T-helper 2 cell treated with Interferon-gamma antibody and Interleukin-4, amounts not matched to agents 5 μg/mL and 100 μg/mL, for 36 hours (primary cell): ENCODE data around the gene PRKD2.
A peak's percentile ranks its signal among the peaks of the same experiment; 100 is the strongest.

ENCODE experiments used
- DNase-seq: peaks from one replicate; pipeline ENCODE4 v3.0.0; 2021; ENCODE audit warnings: low spot score
- H3K27ac Mint-ChIP-seq: one replicate; pipeline ENCODE4 v1.8.0; 2021; ENCODE audit warnings: mild to moderate bottlenecking, mixed read lengths
- H3K27me3 Mint-ChIP-seq: one replicate; pipeline ENCODE4 v1.8.0; 2021; ENCODE audit warnings: low read depth, mixed read lengths
- H3K36me3 Mint-ChIP-seq: one replicate; pipeline ENCODE4 v1.8.0; 2021; ENCODE audit warnings: low read depth, mixed read lengths
- H3K4me1 Mint-ChIP-seq: one replicate; pipeline ENCODE4 v1.8.0; 2021; ENCODE audit warnings: low read depth, mixed read lengths
- H3K4me3 Mint-ChIP-seq: one replicate; pipeline ENCODE4 v1.8.0; 2022; ENCODE audit warnings: mild to moderate bottlenecking, moderate library complexity, mixed read lengths
- H3K9me3 Mint-ChIP-seq: one replicate; pipeline ENCODE4 v1.8.0; 2021; ENCODE audit warnings: mixed read lengths

PRKD2 gene

GRCh38 chr19:46732966-46733689 is 16.2 kb upstream of the PRKD2 start:
- Mint-ChIP-seq H3K4me1 (peaks cover 11% of the 10 kb centered on the region), H3K4me3 (no peak overlapping the region), H3K27me3 (no peaks in the 10 kb centered on the region), H3K36me3 (peaks cover 40% of the 10 kb centered on the region), H3K9me3 (no peaks in the 10 kb centered on the region), H3K27ac (no peak overlapping the region)
- DNase-seq = no peak

GRCh38 chr19:46732172-46732938 is 15.4 kb upstream of the PRKD2 start:
- peaks cover 34% of the 10 kb centered on the region for H3K36me3 Mint-ChIP-seq
- H3K4me1 Mint-ChIP-seq = peaks cover 11% of the 10 kb centered on the region
- H3K4me3 Mint-ChIP-seq = no peak overlapping the region
- no peak overlapping the region for H3K27ac Mint-ChIP-seq
- H3K9me3 Mint-ChIP-seq = no peaks in the 10 kb centered on the region
- H3K27me3 Mint-ChIP-seq = no peaks in the 10 kb centered on the region
- no peak for DNase-seq

GRCh38 chr19:46731584-46731983 is 14.7 kb upstream of the PRKD2 start:
- no peak for DNase-seq
- H3K36me3 Mint-ChIP-seq = peaks cover 36% of the 10 kb centered on the region
- peaks cover 11% of the 10 kb centered on the region for H3K4me1 Mint-ChIP-seq
- H3K27ac Mint-ChIP-seq = peak overlapping the region; percentile 1
- H3K9me3 Mint-ChIP-seq = no peaks in the 10 kb centered on the region
- no peaks in the 10 kb centered on the region for H3K27me3 Mint-ChIP-seq
- H3K4me3 Mint-ChIP-seq = no peak overlapping the region

GRCh38 chr19:46731007-46731501 is 14.1 kb upstream of the PRKD2 start:
- no peak for DNase-seq
- H3K27me3 Mint-ChIP-seq = no peaks in the 10 kb centered on the region
- H3K9me3 Mint-ChIP-seq = no peaks in the 10 kb centered on the region
- H3K36me3 Mint-ChIP-seq = peaks cover 39% of the 10 kb centered on the region
- H3K27ac Mint-ChIP-seq = no peak overlapping the region
- no peak overlapping the region for H3K4me3 Mint-ChIP-seq
- peaks cover 11% of the 10 kb centered on the region for H3K4me1 Mint-ChIP-seq

GRCh38 chr19:46730595-46730994 is 13.7 kb upstream of the PRKD2 start:
- no peak overlapping the region for H3K27ac Mint-ChIP-seq
- peaks cover 11% of the 10 kb centered on the region for H3K4me1 Mint-ChIP-seq

GRCh38 chr19:46730187-46730586 is 13.3 kb upstream of the PRKD2 start:
- Mint-ChIP-seq H3K4me1 (peaks cover 11% of the 10 kb centered on the region), H3K27ac (no peak overlapping the region), H3K36me3 (peaks cover 47% of the 10 kb centered on the region), H3K9me3 (no peaks in the 10 kb centered on the region), H3K4me3 (no peak overlapping the region), H3K27me3 (no peaks in the 10 kb centered on the region)
- no peak for DNase-seq

More at GRCh38 chr19:46730595-46730994, 13.7 kb upstream of the PRKD2 start:
- Mint-ChIP-seq H3K9me3 (no peaks in the 10 kb centered on the region), H3K36me3 (peaks cover 44% of the 10 kb centered on the region), H3K27me3 (no peaks in the 10 kb centered on the region), H3K4me3 (no peak overlapping the region)
- no peak for DNase-seq

- H3K4me3 Mint-ChIP-seq = no peak overlapping the region
- no peaks in the 10 kb centered on the region for H3K27me3 Mint-ChIP-seq
- H3K9me3 Mint-ChIP-seq = no peaks in the 10 kb centered on the region
- peaks cover 47% of the 10 kb centered on the region for H3K36me3 Mint-ChIP-seq
- H3K4me1 Mint-ChIP-seq = peaks cover 11% of the 10 kb centered on the region
- no peak for DNase-seq
- no peak overlapping the region for H3K27ac Mint-ChIP-seq
Measured at GRCh38 chr19:46729696-46730095, 12.8 kb upstream of the PRKD2 start.

GRCh38 chr19:46728693-46729339 is 11.9 kb upstream of the PRKD2 start:
- no peaks in the 10 kb centered on the region for H3K9me3 Mint-ChIP-seq
- H3K27ac Mint-ChIP-seq = peak overlapping the region; percentile 73
- peak; percentile 70 for DNase-seq
- peaks cover 46% of the 10 kb centered on the region for H3K36me3 Mint-ChIP-seq
- no peak overlapping the region for H3K4me3 Mint-ChIP-seq
- peaks cover 9% of the 10 kb centered on the region for H3K4me1 Mint-ChIP-seq
- H3K27me3 Mint-ChIP-seq = no peaks in the 10 kb centered on the region

- H3K4me3 Mint-ChIP-seq = no peak overlapping the region
- peak overlapping the region; percentile 73 for H3K27ac Mint-ChIP-seq
- no peaks in the 10 kb centered on the region for H3K27me3 Mint-ChIP-seq
- no peaks in the 10 kb centered on the region for H3K9me3 Mint-ChIP-seq
- peaks cover 9% of the 10 kb centered on the region for H3K4me1 Mint-ChIP-seq
- H3K36me3 Mint-ChIP-seq = peaks cover 44% of the 10 kb centered on the region
- no peak for DNase-seq
Measured at GRCh38 chr19:46728208-46728607, 11.3 kb upstream of the PRKD2 start.

- no peak overlapping the region for H3K27ac Mint-ChIP-seq
- H3K9me3 Mint-ChIP-seq = no peaks in the 10 kb centered on the region
- H3K4me1 Mint-ChIP-seq = peaks cover 9% of the 10 kb centered on the region
- H3K36me3 Mint-ChIP-seq = peaks cover 44% of the 10 kb centered on the region
- H3K27me3 Mint-ChIP-seq = no peaks in the 10 kb centered on the region
- H3K4me3 Mint-ChIP-seq = no peak overlapping the region
- DNase-seq = no peak
Measured at GRCh38 chr19:46727757-46728156, 10.8 kb upstream of the PRKD2 start.

- Mint-ChIP-seq H3K9me3 (no peaks in the 10 kb centered on the region), H3K4me1 (peaks cover 11% of the 10 kb centered on the region), H3K27ac (no peak overlapping the region), H3K36me3 (peaks cover 46% of the 10 kb centered on the region), H3K27me3 (no peaks in the 10 kb centered on the region), H3K4me3 (no peak overlapping the region)
- DNase-seq = no peak
Measured at GRCh38 chr19:46726971-46727501, 10.1 kb upstream of the PRKD2 start.

- Mint-ChIP-seq H3K4me1 (peaks cover 9% of the 10 kb centered on the region), H3K9me3 (no peaks in the 10 kb centered on the region), H3K4me3 (no peak overlapping the region), H3K36me3 (peaks cover 46% of the 10 kb centered on the region), H3K27ac (no peak overlapping the region), H3K27me3 (no peaks in the 10 kb centered on the region)
- DNase-seq = no peak
Measured at GRCh38 chr19:46726551-46726950, 9.6 kb upstream of the PRKD2 start.

GRCh38 chr19:46725859-46726393 is 9.0 kb upstream of the PRKD2 start:
- no peak for DNase-seq
- no peak overlapping the region for H3K4me3 Mint-ChIP-seq
- peaks cover 8% of the 10 kb centered on the region for H3K4me1 Mint-ChIP-seq
- no peaks in the 10 kb centered on the region for H3K27me3 Mint-ChIP-seq
- peaks cover 45% of the 10 kb centered on the region for H3K36me3 Mint-ChIP-seq
- H3K9me3 Mint-ChIP-seq = no peaks in the 10 kb centered on the region
- H3K27ac Mint-ChIP-seq = no peak overlapping the region
